Endothelial cell (in vitro differentiated cells): ENCODE results near the gene ARMC9. TPM values are rescaled to one million over a fixed set of nuclear protein-coding genes. Genes with fewer than 3 reads are reported as not detected.

ENCODE experiments used
- DNase-seq: peaks from one replicate; pipeline ENCODE4 v3.0.0; 2021; ENCODE audit warnings: low spot score
- H3K27ac Mint-ChIP-seq: one replicate; pipeline ENCODE4 v1.8.0; 2021; ENCODE audit warnings: mixed read lengths, inconsistent platforms; ENCODE audit not compliant: unreplicated experiment
- H3K27me3 Mint-ChIP-seq: one replicate; pipeline ENCODE4 v1.8.0; 2021; ENCODE audit warnings: mild to moderate bottlenecking, moderate library complexity, mixed read lengths, inconsistent platforms; ENCODE audit not compliant: unreplicated experiment
- H3K36me3 Mint-ChIP-seq: one replicate; pipeline ENCODE4 v1.8.0; 2021; ENCODE audit warnings: mild to moderate bottlenecking, low read depth, mixed read lengths, inconsistent platforms; ENCODE audit not compliant: unreplicated experiment
- H3K4me1 Mint-ChIP-seq: one replicate; pipeline ENCODE4 v1.8.0; 2021; ENCODE audit warnings: mild to moderate bottlenecking, mixed read lengths, inconsistent platforms; ENCODE audit not compliant: unreplicated experiment
- H3K4me3 Mint-ChIP-seq: one replicate; pipeline ENCODE4 v1.8.0; 2021; ENCODE audit warnings: mild to moderate bottlenecking, mixed read lengths, inconsistent platforms; ENCODE audit not compliant: unreplicated experiment
- H3K9me3 Mint-ChIP-seq: one replicate; pipeline ENCODE4 v1.8.0; 2021; ENCODE audit warnings: mixed read lengths, inconsistent platforms; ENCODE audit not compliant: unreplicated experiment
- total RNA-seq: library from RNA; stranded (reverse); fragmentation: NEBNext Ultra II Directional; extraction: Animal tissue kit (Norgen Biotek cat#: 25700); gene quantifications from one replicate; pipeline ENCODE4 v1.2.1, GENCODE V29; 2021; ENCODE audit not compliant: unreplicated experiment
- TF ChIP-seq, protein P1 (sequence below): fragments of 200-600 bp; sonication (generic); IDR thresholded peaks from one replicate; pipeline ENCODE4 v1.5.0; 2021; ENCODE audit warnings: antibody characterized with exemption; ENCODE audit not compliant: unreplicated experiment

Gene ARMC9
- total RNA-seq, 1 donor from 2014 or later: 18.3 TPM

- Mint-ChIP-seq H3K4me1 (peaks cover 7% of the 10 kb centered on the region), H3K9me3 (no peaks in the 10 kb centered on the region), H3K4me3 (no peak overlapping the region), H3K36me3 (no peaks in the 10 kb centered on the region), H3K27ac (no peak overlapping the region), H3K27me3 (peaks cover 5% of the 10 kb centered on the region)
- TF ChIP-seq, protein P1, sequence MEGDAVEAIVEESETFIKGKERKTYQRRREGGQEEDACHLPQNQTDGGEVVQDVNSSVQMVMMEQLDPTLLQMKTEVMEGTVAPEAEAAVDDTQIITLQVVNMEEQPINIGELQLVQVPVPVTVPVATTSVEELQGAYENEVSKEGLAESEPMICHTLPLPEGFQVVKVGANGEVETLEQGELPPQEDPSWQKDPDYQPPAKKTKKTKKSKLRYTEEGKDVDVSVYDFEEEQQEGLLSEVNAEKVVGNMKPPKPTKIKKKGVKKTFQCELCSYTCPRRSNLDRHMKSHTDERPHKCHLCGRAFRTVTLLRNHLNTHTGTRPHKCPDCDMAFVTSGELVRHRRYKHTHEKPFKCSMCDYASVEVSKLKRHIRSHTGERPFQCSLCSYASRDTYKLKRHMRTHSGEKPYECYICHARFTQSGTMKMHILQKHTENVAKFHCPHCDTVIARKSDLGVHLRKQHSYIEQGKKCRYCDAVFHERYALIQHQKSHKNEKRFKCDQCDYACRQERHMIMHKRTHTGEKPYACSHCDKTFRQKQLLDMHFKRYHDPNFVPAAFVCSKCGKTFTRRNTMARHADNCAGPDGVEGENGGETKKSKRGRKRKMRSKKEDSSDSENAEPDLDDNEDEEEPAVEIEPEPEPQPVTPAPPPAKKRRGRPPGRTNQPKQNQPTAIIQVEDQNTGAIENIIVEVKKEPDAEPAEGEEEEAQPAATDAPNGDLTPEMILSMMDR: no peak
- DNase-seq: no peak
Observed at GRCh38 chr2:231189571-231190495, 8.6 kb upstream of the ARMC9 start.

GRCh38 chr2:231190531-231191197, 7.8 kb upstream of the ARMC9 start:
- no peak overlapping the region for H3K27ac Mint-ChIP-seq
- H3K4me3 Mint-ChIP-seq: no peak overlapping the region
- DNase-seq: peak; percentile 31
- H3K27me3 Mint-ChIP-seq: peaks cover 5% of the 10 kb centered on the region
- no peaks in the 10 kb centered on the region for H3K36me3 Mint-ChIP-seq
- peaks cover 2% of the 10 kb centered on the region for H3K4me1 Mint-ChIP-seq
- TF ChIP-seq, protein P1: no peak
- no peaks in the 10 kb centered on the region for H3K9me3 Mint-ChIP-seq

- peak; percentile 71 for DNase-seq
- H3K27ac Mint-ChIP-seq: no peak overlapping the region
- peaks cover 5% of the 10 kb centered on the region for H3K9me3 Mint-ChIP-seq
Observed at GRCh38 chr2:231191896-231192872, 6.2 kb upstream of the ARMC9 start.

DNA sequence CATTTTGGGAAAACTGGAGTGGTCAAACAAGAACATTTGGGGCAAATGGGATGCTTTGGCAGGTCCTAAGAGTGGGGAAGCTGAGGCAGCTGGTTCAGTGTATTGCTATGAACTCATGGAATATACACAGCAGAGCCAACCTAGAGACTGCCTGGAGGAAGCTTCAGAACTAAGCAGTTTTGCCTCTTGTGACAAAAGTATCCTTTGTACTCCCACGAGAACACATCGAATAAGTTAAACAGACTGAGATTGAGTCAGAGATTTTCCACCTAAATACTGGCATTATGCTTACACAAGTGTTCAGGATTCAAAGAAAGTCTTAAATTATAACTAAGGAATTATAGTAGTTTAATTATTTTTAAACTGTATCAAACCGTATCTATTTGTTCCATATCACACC, 5.2 kb upstream of the ARMC9 start:
- Mint-ChIP-seq H3K36me3 (peaks cover 5% of the 10 kb centered on the region), H3K27me3 (no peaks in the 10 kb centered on the region), H3K4me3 (no peak overlapping the region), H3K27ac (no peak overlapping the region), H3K9me3 (peaks cover 5% of the 10 kb centered on the region), H3K4me1 (peaks cover 2% of the 10 kb centered on the region)
- TF ChIP-seq, protein P1: no peak
- no peak for DNase-seq

More at GRCh38 chr2:231191896-231192872, 6.2 kb upstream of the ARMC9 start:
- no peaks in the 10 kb centered on the region for H3K36me3 Mint-ChIP-seq
- peaks cover 3% of the 10 kb centered on the region for H3K27me3 Mint-ChIP-seq
- peaks cover 2% of the 10 kb centered on the region for H3K4me1 Mint-ChIP-seq
- H3K4me3 Mint-ChIP-seq: no peak overlapping the region
- TF ChIP-seq, protein P1: peak; percentile 49
